Measurements from ENCODE around the gene PDCD5.
"Not testable (repeated sequence)": the region's sequence is repeated elsewhere in the genome, so short reads cannot be mapped to it uniquely, and the experiment has no call there.

Gene PDCD5

GRCh38 chr19:32580353-32580900 is 563 bp upstream of the PDCD5 start:
- no peak for DNase-seq

GRCh38 chr19:32581705-32582179 is 752 bp downstream of the PDCD5 start:
- peak; percentile 13 for DNase-seq

DNA sequence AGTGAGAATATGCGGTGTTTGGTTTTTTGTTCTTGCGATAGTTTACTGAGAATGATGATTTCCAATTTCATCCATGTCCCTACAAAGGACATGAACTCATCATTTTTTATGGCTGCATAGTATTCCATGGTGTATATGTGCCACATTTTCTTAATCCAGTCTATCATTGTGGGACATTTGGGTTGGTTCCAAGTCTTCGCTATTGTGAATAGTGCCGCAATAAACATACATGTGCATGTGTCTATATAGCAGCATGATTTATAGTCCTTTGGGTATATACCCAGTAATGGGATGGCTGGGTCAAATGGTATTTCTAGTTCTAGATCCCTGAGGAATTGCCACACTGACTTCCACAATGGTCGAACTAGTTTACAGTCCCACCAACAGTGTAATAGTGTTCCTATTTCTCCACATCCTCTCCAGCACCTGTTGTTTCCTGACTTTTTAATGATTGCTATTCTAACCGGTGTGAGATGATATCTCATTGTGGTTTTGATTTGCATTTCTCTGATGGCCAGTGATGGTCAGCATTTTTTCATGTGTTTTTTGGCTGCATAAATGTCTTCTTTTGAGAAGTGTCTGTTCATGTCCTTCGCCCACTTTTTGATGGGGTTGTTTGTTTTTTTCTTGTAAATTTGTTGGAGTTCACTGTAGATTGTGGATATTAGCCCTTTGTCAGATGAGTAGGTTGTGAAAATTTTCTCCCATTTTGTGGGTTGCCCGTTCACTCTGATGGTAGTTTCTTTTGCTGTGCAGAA is 6.9 kb downstream of the PDCD5 start:
- DNase-seq = not testable (repeated sequence)

- no peak for DNase-seq
These were observed 13.0 kb downstream of the PDCD5 start for GRCh38 chr19:32594021-32594420.

DNA sequence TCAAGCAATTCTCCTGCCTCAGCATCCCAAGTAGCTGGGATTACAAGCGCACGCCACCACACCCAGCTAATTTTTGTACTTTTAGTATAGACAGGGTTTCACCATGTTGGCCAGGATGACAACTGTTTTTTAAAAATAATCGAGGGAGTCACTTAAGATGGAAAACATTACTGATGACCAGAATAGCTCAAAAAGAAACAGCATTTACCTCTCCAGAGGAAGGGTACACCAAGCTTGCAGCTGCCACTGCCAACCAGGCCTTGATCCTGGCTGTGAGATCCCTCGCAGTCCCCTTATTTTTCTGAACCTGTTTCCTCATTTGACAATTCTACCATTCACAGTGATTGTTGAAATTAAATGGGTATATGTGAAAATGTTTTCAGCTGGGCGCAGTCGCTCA is 14.5 kb downstream of the PDCD5 start:
- no peak for DNase-seq

GRCh38 chr19:32598022-32598421 is 17.0 kb downstream of the PDCD5 start:
- DNase-seq = no peak

DNA sequence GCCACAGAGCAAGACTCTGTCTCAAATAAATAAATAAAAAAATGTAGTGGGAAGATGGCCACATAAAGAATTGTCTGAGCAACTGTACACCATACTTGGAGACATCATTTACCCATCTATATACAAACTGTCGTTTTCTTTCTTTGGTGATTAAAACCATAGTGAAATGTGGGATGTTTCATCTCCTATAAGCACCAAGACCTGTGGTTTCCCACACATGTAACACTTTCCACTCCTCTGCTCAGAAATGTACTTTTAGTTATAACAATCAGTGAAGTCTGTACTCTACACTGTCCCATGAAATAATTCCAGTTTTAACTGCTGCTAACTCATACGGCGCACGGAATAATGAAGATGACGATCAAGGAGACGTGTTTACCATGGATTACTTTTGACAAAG is 18.3 kb downstream of the PDCD5 start:
- no peak for DNase-seq

DNA sequence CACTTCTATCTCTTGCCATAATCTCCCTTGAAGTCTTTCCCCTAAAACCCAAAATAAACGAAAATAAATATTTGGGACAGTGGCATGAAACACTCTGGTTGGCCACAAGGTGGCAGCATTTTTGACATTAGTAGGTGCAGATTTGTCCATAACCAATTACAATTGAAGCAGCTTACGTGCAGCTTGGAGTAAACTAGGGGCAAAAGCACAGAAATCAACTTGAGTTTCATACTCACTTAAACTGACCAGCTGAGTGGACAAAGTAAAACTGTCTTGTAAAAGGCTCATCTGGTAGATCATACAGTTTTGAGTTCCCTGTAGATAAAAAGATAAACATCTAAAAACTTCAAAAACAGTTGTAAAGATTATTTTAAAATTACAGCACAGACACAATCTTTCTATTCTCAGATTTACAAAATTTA is 18.8 kb downstream of the PDCD5 start:
- peak; percentile 71 for DNase-seq

DNA sequence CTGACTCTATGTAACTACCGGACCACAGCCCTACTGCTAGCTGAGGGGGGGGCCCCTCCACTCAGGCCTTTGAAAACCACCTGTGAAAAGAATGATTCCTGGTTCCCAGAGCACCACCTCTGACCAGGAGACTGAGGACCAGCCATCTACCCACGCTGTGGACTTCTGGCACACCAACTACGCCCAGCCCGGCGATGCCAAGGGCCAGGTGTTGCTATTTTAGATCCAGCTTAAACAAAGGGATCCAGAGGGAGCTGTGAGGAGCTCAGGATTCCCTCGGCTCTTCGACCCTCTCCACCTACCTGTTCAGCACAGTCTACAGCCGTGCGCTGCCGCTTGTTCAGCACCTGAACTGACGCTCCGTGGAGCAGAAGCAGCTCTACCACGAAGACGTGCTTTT is 23.0 kb downstream of the PDCD5 start:
- DNase-seq = no peak

- no peak for DNase-seq
These were observed 24.6 kb downstream of the PDCD5 start for GRCh38 chr19:32605544-32605943.

DNA sequence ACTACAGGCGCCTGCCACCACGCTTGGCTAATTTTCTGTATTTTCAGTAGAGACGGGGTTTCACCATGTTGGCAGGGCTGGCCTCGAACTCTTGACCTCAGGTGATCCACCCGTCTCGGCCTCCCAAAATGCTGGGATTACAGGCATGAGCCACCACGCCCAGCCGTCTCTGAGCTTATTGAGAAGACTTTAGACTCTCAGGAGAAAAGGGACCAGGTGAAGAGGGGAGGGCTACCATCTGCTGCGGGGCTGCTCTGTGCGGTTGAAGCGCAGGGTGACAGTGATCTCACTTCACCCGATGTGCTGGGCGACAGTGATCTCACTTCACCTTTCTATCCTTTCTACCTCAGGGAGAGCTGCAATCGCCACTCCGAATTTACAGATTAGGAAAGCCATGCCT is 25.3 kb downstream of the PDCD5 start:
- DNase-seq = no peak

DNA sequence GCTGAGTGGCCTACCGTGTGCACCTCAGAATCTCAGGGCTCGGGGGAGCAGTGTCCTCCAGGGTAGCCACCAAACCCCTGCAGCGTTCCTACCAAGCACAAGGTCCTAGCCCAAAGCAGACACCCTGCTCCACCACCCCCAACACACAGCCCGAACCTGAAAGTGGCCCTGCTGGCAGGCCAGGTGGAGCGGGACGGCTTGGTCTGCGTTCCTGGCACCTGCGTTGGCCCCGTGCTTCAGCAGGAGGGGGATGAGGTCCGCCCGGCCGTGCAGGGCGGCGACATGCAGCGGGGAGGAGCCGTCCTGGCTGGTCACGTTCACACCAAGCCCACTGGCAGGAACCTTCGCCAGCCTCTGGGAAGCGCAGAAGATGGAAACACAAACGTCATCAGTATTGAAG is 26.5 kb downstream of the PDCD5 start:
- DNase-seq = no peak

- no peak for DNase-seq
These were observed 30.2 kb downstream of the PDCD5 start for GRCh38 chr19:32611161-32611560.

DNA sequence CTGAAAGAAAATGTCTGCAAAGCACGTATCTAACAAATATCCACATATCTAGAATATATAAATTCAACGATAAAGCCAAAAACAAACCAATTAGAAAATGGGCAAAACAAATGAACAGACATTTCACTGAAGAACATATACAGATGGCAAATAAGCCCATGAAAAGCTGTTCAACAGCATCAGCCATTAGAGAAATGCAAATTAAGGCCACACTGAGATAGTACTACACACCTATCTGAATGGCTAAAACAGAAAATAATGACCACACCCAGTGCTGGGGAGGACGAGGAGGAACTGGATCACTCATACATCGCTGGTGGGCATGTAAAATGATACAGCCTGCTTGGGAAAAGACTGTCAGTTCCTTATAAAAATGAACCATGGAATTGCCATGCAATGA is 32.0 kb downstream of the PDCD5 start:
- DNase-seq = no peak

- DNase-seq = no peak
These were observed 33.9 kb downstream of the PDCD5 start for GRCh38 chr19:32614916-32615315.

GRCh38 chr19:32615569-32615968 is 34.6 kb downstream of the PDCD5 start:
- DNase-seq = no peak

GRCh38 chr19:32619051-32619685 is 38.2 kb downstream of the PDCD5 start:
- no peak for DNase-seq

DNA sequence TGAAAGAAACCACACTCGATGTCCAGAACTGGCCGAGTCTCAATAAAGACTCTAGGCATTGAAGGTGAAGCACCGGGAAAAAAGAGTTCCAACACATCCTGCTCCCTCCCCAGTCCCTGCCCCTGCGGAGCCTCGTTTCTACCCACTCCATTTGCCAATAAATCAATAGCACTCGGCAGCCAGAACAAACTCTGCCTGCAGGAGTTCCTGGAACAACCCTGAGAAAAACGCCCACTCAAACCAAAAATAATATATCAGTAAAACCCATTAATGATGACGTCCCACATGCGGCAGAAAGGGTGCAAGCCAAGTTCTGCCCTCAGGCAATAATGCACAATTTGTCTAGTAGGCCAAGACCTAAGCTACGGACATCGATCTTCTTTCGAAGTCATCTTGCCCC is 41.0 kb downstream of the PDCD5 start:
- no peak for DNase-seq

DNA sequence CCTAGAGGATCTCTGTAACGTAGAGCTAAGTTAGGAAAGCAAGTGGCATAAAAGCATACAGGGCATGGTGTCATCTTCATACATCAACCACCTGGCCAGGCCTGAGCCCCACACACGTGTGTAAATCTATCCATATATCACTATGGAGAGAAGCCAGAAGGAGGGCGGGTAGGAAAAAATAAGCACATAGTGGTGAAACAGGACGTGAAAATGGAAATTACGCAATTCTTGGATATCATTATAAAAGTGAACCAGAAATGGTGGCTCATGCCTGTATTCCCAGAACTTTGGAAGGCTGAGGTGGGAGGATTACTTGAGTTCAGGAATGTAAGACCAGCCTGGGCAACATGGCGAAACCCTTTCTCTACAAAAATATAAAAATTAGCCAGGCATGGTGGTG is 43.4 kb downstream of the PDCD5 start:
- no peak for DNase-seq

GRCh38 chr19:32626969-32627368 is 46.0 kb downstream of the PDCD5 start:
- no peak for DNase-seq

DNA sequence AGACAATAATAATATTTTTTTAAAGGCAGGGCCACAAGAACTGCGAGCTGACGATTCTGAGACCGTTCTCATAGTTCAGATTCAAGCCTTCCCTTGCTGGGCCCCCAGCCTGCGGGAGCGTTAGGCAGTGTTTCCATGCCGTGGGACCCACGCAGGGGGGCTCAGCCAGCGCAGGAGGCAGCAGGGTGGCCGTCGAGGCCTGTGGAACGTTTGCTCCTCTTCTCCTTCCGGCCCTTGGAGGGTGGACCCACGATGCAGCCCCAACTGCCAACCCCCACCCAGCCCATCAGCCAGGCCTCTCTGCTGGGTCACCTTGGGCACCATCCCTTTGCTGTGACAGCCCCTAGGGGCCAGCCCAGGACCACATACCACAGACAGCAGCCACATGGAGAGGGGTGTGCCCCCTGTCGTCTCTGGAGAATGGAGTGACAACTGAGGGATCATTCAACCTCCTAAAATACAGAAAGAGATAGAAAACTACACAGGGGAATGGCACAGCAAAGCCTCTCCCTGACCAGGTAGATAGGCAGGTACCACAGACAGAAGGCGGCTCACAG is 46.8 kb downstream of the PDCD5 start:
- DNase-seq = no peak

GRCh38 chr19:32630338-32630737 is 49.3 kb downstream of the PDCD5 start:
- DNase-seq = no peak

DNA sequence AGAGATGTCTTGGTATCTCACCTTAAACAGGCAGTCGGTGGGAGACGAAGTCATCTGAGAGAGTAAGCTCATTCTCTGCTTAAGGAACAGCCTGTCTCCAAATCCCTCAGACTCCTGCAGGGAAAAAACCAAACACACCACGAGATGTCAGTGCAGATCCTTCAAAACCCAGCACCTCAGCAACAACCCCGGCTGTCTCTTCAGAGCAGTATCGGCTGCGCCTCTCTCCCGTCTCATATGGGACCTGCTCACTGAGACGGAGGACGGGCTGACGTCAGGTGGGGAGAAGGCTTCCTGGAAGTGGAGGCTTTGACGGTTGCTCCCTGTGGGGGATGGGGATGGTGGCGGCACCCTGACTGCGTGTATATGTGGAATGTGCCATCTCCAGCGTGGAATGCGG is 50.4 kb downstream of the PDCD5 start:
- no peak for DNase-seq
